OCI-LY1 (cell line): ENCODE data around the gene CRNN.

Source experiments
- H2AFZ ChIP-seq: fragments of 200-600 bp; sonication (generic), shearing (Covaris generic); 2 replicates; pipeline ENCODE4 v1.6.0; 2014; ENCODE audit warnings: antibody characterized with exemption, mild to moderate bottlenecking, low read length
- H3F3A ChIP-seq: fragments of 200-600 bp; sonication (generic), shearing (Covaris generic); 2 replicates; pipeline ENCODE4 v1.6.0; 2014; ENCODE audit warnings: mild to moderate bottlenecking, antibody characterized with exemption, low read length, moderate library complexity; ENCODE audit not compliant: insufficient read depth
- H3K27ac ChIP-seq: fragments of 200-600 bp; sonication (generic); 2 replicates; pipeline ENCODE4 v1.5.1; 2014; ENCODE audit warnings: low read length, mixed run types, mild to moderate bottlenecking, low read depth; ENCODE audit not compliant: poor library complexity, severe bottlenecking
- H3K27me3 ChIP-seq: fragments of 200-600 bp; sonication (generic); 2 replicates; pipeline ENCODE4 v1.6.0; 2014; ENCODE audit warnings: antibody characterized with exemption, mild to moderate bottlenecking, low read length, moderate library complexity; ENCODE audit not compliant: insufficient read depth
- H3K36me3 ChIP-seq: fragments of 200-600 bp; sonication (generic); 2 replicates; pipeline ENCODE4 v1.6.1; 2014; ENCODE audit warnings: mild to moderate bottlenecking, antibody characterized with exemption, low read length, moderate library complexity, mixed read lengths; ENCODE audit not compliant: insufficient read depth
- H3K4me1 ChIP-seq: fragments of 200-600 bp; sonication (generic); 2 replicates; pipeline ENCODE4 v1.5.1; 2014; ENCODE audit warnings: mild to moderate bottlenecking, low read length, moderate library complexity; ENCODE audit not compliant: insufficient read depth, severe bottlenecking
- H3K4me2 ChIP-seq: fragments of 200-600 bp; sonication (generic), shearing (Covaris generic); 2 replicates; pipeline ENCODE4 v1.6.1; 2014; ENCODE audit warnings: low read length
- H3K4me3 ChIP-seq: fragments of 200-600 bp; sonication (generic); 2 replicates; pipeline ENCODE4 v1.5.1; 2014; ENCODE audit warnings: low read length, low read depth, mild to moderate bottlenecking, mixed read lengths; ENCODE audit not compliant: poor library complexity, severe bottlenecking
- H3K79me2 ChIP-seq: fragments of 200-600 bp; shearing (Covaris generic); 2 replicates; pipeline ENCODE4 v1.6.1; 2016; ENCODE audit warnings: mixed run types, low read length, mixed read lengths; ENCODE audit not compliant: insufficient read depth
- H3K9ac ChIP-seq: fragments of 200-600 bp; sonication (generic), shearing (Covaris generic); 2 replicates; pipeline ENCODE4 v1.6.1; 2014; ENCODE audit warnings: mild to moderate bottlenecking, low read length, mixed read lengths
- H3K9me2 ChIP-seq: fragments of 200-600 bp; sonication (generic), shearing (Covaris generic); 2 replicates; pipeline ENCODE4 v1.6.1; 2014; ENCODE audit warnings: low read depth, mild to moderate bottlenecking, low read length, mixed read lengths
- H3K9me3 ChIP-seq: fragments of 200-600 bp; shearing (Covaris generic); 2 replicates; pipeline ENCODE4 v1.6.1; 2014; ENCODE audit warnings: low read length, mixed read lengths
- H4K20me1 ChIP-seq: fragments of 200-600 bp; sonication (generic), shearing (Covaris generic); 2 replicates; pipeline ENCODE4 v1.6.0; 2016; ENCODE audit warnings: mild to moderate bottlenecking, low read length; ENCODE audit not compliant: insufficient read depth
- EZH2 ChIP-seq: fragments of 200-600 bp; sonication (generic), shearing (Covaris generic); IDR thresholded peaks from 2 replicates; pipeline ENCODE4 v1.8.0; 2017; ENCODE audit warnings: borderline replicate concordance, mixed run types, mild to moderate bottlenecking, antibody characterized with exemption, low read length, moderate library complexity, mixed read lengths
- TF ChIP-seq, protein P1 (sequence below): fragments of 200-600 bp; sonication (generic), shearing (Covaris generic); IDR thresholded peaks from 2 replicates; pipeline ENCODE4 v1.5.1; 2017; ENCODE audit warnings: mild to moderate bottlenecking, antibody characterized with exemption, low read length, moderate library complexity, mixed read lengths

CRNN gene

DNA sequence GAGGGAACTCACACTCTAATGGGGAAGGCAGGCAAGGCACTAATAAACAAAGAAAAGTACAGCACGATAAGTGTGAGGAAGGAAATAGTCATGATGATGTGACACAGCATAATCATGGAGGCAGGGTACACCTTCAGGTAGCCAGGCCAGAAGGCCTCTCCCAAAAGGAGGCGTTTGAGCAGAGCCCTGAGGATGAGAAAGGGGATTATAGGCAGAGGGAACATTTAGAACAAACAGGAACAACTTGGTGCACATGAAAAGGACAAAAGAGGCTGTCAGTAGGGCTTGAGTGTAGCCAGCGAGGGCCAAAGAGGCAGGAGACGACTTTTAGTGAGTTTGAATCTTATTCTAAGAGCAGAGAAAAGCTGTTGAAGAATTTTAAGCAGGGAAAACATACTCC is 33.4 kb upstream of the CRNN start:
- Histone ChIP-seq H3K4me2 (no peak overlapping the region), H2AFZ (no peak overlapping the region), H3K9me2 (no peaks in the 10 kb centered on the region), H3K9me3 (no peaks in the 10 kb centered on the region), H3K9ac (no peak overlapping the region), H4K20me1 (no peaks in the 10 kb centered on the region), H3K27ac (no peak overlapping the region), H3K79me2 (no peaks in the 10 kb centered on the region), H3K4me3 (no peak overlapping the region), H3K36me3 (no peaks in the 10 kb centered on the region), H3K4me1 (no peaks in the 10 kb centered on the region), H3K27me3 (no peaks in the 10 kb centered on the region), H3F3A (no peaks in the 10 kb centered on the region)
- TF ChIP-seq EZH2, result no peak
- TF ChIP-seq, protein P1, sequence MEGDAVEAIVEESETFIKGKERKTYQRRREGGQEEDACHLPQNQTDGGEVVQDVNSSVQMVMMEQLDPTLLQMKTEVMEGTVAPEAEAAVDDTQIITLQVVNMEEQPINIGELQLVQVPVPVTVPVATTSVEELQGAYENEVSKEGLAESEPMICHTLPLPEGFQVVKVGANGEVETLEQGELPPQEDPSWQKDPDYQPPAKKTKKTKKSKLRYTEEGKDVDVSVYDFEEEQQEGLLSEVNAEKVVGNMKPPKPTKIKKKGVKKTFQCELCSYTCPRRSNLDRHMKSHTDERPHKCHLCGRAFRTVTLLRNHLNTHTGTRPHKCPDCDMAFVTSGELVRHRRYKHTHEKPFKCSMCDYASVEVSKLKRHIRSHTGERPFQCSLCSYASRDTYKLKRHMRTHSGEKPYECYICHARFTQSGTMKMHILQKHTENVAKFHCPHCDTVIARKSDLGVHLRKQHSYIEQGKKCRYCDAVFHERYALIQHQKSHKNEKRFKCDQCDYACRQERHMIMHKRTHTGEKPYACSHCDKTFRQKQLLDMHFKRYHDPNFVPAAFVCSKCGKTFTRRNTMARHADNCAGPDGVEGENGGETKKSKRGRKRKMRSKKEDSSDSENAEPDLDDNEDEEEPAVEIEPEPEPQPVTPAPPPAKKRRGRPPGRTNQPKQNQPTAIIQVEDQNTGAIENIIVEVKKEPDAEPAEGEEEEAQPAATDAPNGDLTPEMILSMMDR, result no peak

DNA sequence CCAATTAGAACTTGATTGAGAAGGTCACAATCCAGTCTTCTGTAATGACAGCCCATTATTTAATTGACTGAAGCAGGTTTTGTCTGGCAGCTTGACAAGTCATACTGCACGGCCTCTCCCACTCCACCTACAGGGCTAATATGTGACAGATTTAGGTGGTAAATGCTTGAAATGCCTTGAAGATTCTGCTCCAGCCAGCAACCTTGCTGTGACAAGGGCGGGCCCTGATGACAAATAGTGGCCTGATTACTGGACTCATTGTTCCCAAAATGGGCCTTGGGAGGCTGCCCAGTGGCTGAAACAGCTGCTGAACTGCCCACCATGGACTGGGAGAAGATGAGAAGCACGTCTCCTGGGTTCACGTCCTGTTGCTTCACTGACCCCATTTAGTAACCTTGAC is 30.0 kb upstream of the CRNN start:
- Histone ChIP-seq H3K4me2 (no peak overlapping the region), H3K79me2 (no peaks in the 10 kb centered on the region), H2AFZ (no peak overlapping the region), H3K9me2 (no peaks in the 10 kb centered on the region), H3K27ac (no peak overlapping the region), H3K4me1 (no peaks in the 10 kb centered on the region), H3K27me3 (no peaks in the 10 kb centered on the region), H3K36me3 (no peaks in the 10 kb centered on the region), H3F3A (no peaks in the 10 kb centered on the region), H3K9ac (no peak overlapping the region), H3K9me3 (no peaks in the 10 kb centered on the region), H4K20me1 (no peaks in the 10 kb centered on the region), H3K4me3 (no peak overlapping the region)
- no peak for TF ChIP-seq EZH2
- TF ChIP-seq, protein P1, result no peak

DNA sequence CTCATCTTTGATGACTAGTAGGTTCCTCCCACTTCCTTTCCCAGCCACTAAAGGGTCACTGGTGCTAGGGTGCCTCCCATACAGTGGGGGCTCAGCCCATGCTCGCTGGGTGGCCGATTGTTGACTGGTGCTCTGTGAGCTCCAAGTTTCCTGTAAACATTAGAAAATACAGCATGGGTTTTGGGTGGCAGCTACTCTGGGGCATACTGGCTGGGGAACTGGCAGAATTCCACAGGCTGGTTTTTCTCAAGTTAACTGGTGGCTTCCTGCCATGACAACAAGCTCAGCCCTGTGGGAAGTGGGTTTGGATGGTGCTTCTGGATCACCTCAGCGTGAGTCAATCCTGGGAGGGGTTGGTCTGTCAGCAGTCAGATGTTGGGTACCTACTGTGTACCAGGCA is 28.7 kb upstream of the CRNN start:
- Histone ChIP-seq H3F3A (no peaks in the 10 kb centered on the region), H3K36me3 (no peaks in the 10 kb centered on the region), H3K27ac (no peak overlapping the region), H3K4me2 (no peak overlapping the region), H3K9me2 (no peaks in the 10 kb centered on the region), H3K27me3 (no peaks in the 10 kb centered on the region), H3K9ac (no peak overlapping the region), H3K9me3 (no peaks in the 10 kb centered on the region), H3K4me3 (no peak overlapping the region), H2AFZ (no peak overlapping the region), H3K79me2 (no peaks in the 10 kb centered on the region), H3K4me1 (no peaks in the 10 kb centered on the region), H4K20me1 (no peaks in the 10 kb centered on the region)
- TF ChIP-seq, protein P1, result no peak
- TF ChIP-seq EZH2, result no peak
